Measurements from ENCODE around the gene LANCL3. TPM values are rescaled to one million over a fixed set of nuclear protein-coding genes. Genes with fewer than 3 reads are reported as not detected.

LANCL3 gene
- total RNA-seq, 2 donors from 2014 or later: 0.07 to 0.11 TPM

DNA sequence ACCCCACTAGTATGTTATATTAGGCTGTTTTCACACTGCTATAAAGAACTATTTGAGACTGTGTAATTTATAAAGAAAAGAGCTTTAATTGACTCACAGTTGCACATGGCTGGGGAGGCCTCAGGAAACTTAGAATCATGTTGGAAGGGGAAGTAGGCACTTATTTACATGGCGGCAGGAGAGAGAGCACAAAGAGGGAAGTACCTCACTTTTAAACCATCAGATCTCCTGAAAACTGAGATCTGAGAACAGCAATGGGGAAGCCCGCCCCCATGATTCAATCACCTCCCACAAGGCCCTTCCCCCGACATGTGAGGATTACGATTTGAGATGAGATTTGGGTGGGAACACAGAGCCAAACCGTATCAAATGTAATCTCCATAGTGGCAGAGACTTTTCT lies 68.7 kb downstream of the LANCL3 start:
- Mint-ChIP-seq H3K4me1 (no peaks in the 10 kb centered on the region), H3K36me3 (ENCODE audit: low read depth) (no peaks in the 10 kb centered on the region)

GRCh38 chrX:37641859-37642258 lies 70.4 kb downstream of the LANCL3 start:
- H3K9me3 ChIP-seq (ENCODE audit: control insufficient read depth, low read length): no peaks in the 10 kb centered on the region
- H3K4me3 Mint-ChIP-seq: no peak overlapping the region
- DNase-seq: no peak
- H3K27ac Mint-ChIP-seq: no peak overlapping the region
- no peak overlapping the region for H3K4me3 ChIP-seq (ENCODE audit: low read length)
- H3K36me3 ChIP-seq (ENCODE audit: control insufficient read depth, insufficient read depth, low read length): no peaks in the 10 kb centered on the region
- H3K4me1 ChIP-seq (ENCODE audit: control insufficient read depth, insufficient read depth, low read length): no peaks in the 10 kb centered on the region
- H3K9me3 Mint-ChIP-seq: peaks cover 33% of the 10 kb centered on the region
- H3K9ac ChIP-seq (ENCODE audit: extremely low read depth, low read length, poor library complexity, severe bottlenecking): no peak overlapping the region
- peaks cover 4% of the 10 kb centered on the region for H3K4me1 Mint-ChIP-seq
- H3K27me3 ChIP-seq (ENCODE audit: control insufficient read depth, insufficient read depth, low read length, poor library complexity, severe bottlenecking): no peaks in the 10 kb centered on the region
- no peaks in the 10 kb centered on the region for H3K36me3 Mint-ChIP-seq (ENCODE audit: low read depth)
- TF ChIP-seq CTCF (conservative IDR thresholded peaks at IDR 0.05): no peak
- WGBS, 2 experiments (ENCODE audit: insufficient coverage in 1 of 2, insufficient read length in 1 of 2): 92 to 93% methylated on average over 2 to 3 of the region's 3 CpGs
- no peaks in the 10 kb centered on the region for H3K27me3 Mint-ChIP-seq (ENCODE audit: insufficient read depth)
- H3K27ac ChIP-seq (ENCODE audit: low read depth, low read length): no peak overlapping the region

More for the DNA sequence above, 68.7 kb downstream of the LANCL3 start:
- Mint-ChIP-seq H3K9me3 (peaks cover 30% of the 10 kb centered on the region), H3K4me3 (no peak overlapping the region), H3K27me3 (ENCODE audit: insufficient read depth) (no peaks in the 10 kb centered on the region), H3K27ac (no peak overlapping the region)
- no peak for TF ChIP-seq CTCF (conservative IDR thresholded peaks at IDR 0.05)
- Histone ChIP-seq H3K27ac (ENCODE audit: low read depth, low read length) (no peak overlapping the region), H3K9me3 (ENCODE audit: control insufficient read depth, low read length) (no peaks in the 10 kb centered on the region), H3K4me1 (ENCODE audit: control insufficient read depth, insufficient read depth, low read length) (no peaks in the 10 kb centered on the region), H3K36me3 (ENCODE audit: control insufficient read depth, insufficient read depth, low read length) (no peaks in the 10 kb centered on the region), H3K4me3 (ENCODE audit: low read length) (no peak overlapping the region), H3K27me3 (ENCODE audit: control insufficient read depth, insufficient read depth, low read length, poor library complexity, severe bottlenecking) (no peaks in the 10 kb centered on the region), H3K9ac (ENCODE audit: extremely low read depth, low read length, poor library complexity, severe bottlenecking) (no peak overlapping the region)
- 88% methylated on average over 5 of the region's 5 CpGs; no CpG with 5 or more reads in 1 of the 2 experiments for WGBS, 2 experiments (ENCODE audit: insufficient coverage in 1 of 2, insufficient read length in 1 of 2)
- no peak for DNase-seq

GRCh38 chrX:37644381-37645305 lies 73.2 kb downstream of the LANCL3 start:
- WGBS, 2 experiments (ENCODE audit: insufficient coverage in 1 of 2, insufficient read length in 1 of 2): 80 to 84% methylated on average over 5 to 6 of the region's 6 CpGs
- Mint-ChIP-seq H3K27ac (no peak overlapping the region), H3K4me1 (peaks cover 4% of the 10 kb centered on the region), H3K36me3 (ENCODE audit: low read depth) (no peaks in the 10 kb centered on the region), H3K4me3 (no peak overlapping the region), H3K9me3 (peaks cover 31% of the 10 kb centered on the region), H3K27me3 (ENCODE audit: insufficient read depth) (no peaks in the 10 kb centered on the region)
- TF ChIP-seq CTCF (conservative IDR thresholded peaks at IDR 0.05): no peak
- no peak overlapping the region for H3K27ac ChIP-seq (ENCODE audit: low read depth, low read length)
- no peaks in the 10 kb centered on the region for H3K36me3 ChIP-seq (ENCODE audit: control insufficient read depth, insufficient read depth, low read length)
- no peaks in the 10 kb centered on the region for H3K27me3 ChIP-seq (ENCODE audit: control insufficient read depth, insufficient read depth, low read length, poor library complexity, severe bottlenecking)
- no peak overlapping the region for H3K4me3 ChIP-seq (ENCODE audit: low read length)
- H3K9me3 ChIP-seq (ENCODE audit: control insufficient read depth, low read length): no peaks in the 10 kb centered on the region
- H3K9ac ChIP-seq (ENCODE audit: extremely low read depth, low read length, poor library complexity, severe bottlenecking): no peak overlapping the region
- no peak for DNase-seq
- no peaks in the 10 kb centered on the region for H3K4me1 ChIP-seq (ENCODE audit: control insufficient read depth, insufficient read depth, low read length)
